Upper lobe of left lung (tissue), 4 donors: ENCODE data around the gene UIMC1.

Source experiments
- EP300 ChIP-seq, 4 donors: sonication (generic); formaldehyde crosslinking; IDR thresholded peaks; one replicate each; pipeline ENCODE4 v1.5.1; 2017; ENCODE audit warnings: antibody characterized with exemption in 4 of 4, control low read depth in 2 of 4
- POLR2A ChIP-seq, 4 donors: fragments of 450-650 bp; IDR thresholded peaks; one replicate each; pipeline ENCODE4 v1.5.1; 2016 to 2017; ENCODE audit warnings: antibody characterized with exemption in 4 of 4, mild to moderate bottlenecking in 2 of 4
- POLR2AphosphoS5 ChIP-seq, 2 donors: sonication (generic); formaldehyde crosslinking; IDR thresholded peaks; one replicate each; pipeline ENCODE4 v1.5.1; 2017; ENCODE audit warnings: antibody characterized with exemption in 2 of 2
- TF ChIP-seq, protein P1 (sequence below), 6 experiments: fragments of 450-650 bp in 4 of 6; fragments of 200-600 bp in 2 of 6; sonication (generic) in 2 of 6; IDR thresholded peaks; one replicate each; pipeline ENCODE4 v1.5.1; 2016 to 2019; ENCODE audit warnings: antibody characterized with exemption in 6 of 6

DNA sequence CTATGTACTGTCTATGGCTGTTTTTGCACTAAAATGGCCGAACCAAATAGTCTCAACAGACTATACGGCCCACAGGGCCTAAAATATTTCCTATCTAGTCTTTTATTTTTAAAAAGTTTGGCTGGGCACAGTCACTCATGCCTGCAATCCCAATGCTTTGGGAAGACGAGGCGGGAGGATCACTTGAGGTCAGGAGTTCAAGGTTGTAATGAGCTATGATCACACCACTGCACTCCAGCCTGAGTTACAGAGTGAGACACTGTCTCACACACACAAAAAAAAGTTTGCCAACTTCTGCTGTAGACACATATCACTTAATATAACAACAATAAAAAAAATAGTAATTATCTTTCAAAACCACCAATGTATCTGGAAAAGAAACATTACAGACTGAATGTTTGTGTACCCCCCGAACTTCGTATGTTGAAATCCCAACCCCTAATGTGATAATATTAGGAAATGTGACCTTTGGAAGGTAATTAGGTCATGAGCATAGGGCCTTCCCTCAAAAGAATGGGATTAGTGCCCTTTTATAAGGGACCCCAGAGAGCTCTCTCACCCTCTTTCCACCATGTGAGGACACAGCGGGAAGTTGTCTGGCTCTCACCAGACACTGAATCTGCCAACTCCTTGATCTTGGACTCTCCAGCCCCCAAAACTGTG lies 53.9 kb downstream of the UIMC1 start:
- TF ChIP-seq, protein P1, sequence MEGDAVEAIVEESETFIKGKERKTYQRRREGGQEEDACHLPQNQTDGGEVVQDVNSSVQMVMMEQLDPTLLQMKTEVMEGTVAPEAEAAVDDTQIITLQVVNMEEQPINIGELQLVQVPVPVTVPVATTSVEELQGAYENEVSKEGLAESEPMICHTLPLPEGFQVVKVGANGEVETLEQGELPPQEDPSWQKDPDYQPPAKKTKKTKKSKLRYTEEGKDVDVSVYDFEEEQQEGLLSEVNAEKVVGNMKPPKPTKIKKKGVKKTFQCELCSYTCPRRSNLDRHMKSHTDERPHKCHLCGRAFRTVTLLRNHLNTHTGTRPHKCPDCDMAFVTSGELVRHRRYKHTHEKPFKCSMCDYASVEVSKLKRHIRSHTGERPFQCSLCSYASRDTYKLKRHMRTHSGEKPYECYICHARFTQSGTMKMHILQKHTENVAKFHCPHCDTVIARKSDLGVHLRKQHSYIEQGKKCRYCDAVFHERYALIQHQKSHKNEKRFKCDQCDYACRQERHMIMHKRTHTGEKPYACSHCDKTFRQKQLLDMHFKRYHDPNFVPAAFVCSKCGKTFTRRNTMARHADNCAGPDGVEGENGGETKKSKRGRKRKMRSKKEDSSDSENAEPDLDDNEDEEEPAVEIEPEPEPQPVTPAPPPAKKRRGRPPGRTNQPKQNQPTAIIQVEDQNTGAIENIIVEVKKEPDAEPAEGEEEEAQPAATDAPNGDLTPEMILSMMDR (IDR thresholded peaks at IDR 0.05), result no peak
- TF ChIP-seq POLR2AphosphoS5 (IDR thresholded peaks at IDR 0.05), result no peak
- no peak for TF ChIP-seq POLR2A (IDR thresholded peaks at IDR 0.05)
- no peak for TF ChIP-seq EP300 (IDR thresholded peaks at IDR 0.05)
